T-helper 2 cell treated with Interferon-gamma antibody and Interleukin-4, amounts not matched to agents 5 μg/mL and 100 μg/mL, for 36 hours (primary cell): ENCODE measurements around the gene NBPF14.
"Not testable (repeated sequence)": the region's sequence is repeated elsewhere in the genome, so short reads cannot be mapped to it uniquely, and the experiment has no call there.

Experiments used
- DNase-seq: peaks from one replicate; pipeline ENCODE4 v3.0.0; 2021; ENCODE audit warnings: low spot score
- H3K27ac Mint-ChIP-seq: one replicate; pipeline ENCODE4 v1.8.0; 2021; ENCODE audit warnings: mild to moderate bottlenecking, mixed read lengths
- H3K27me3 Mint-ChIP-seq: one replicate; pipeline ENCODE4 v1.8.0; 2021; ENCODE audit warnings: low read depth, mixed read lengths
- H3K36me3 Mint-ChIP-seq: one replicate; pipeline ENCODE4 v1.8.0; 2021; ENCODE audit warnings: low read depth, mixed read lengths
- H3K4me1 Mint-ChIP-seq: one replicate; pipeline ENCODE4 v1.8.0; 2021; ENCODE audit warnings: low read depth, mixed read lengths
- H3K4me3 Mint-ChIP-seq: one replicate; pipeline ENCODE4 v1.8.0; 2022; ENCODE audit warnings: mild to moderate bottlenecking, moderate library complexity, mixed read lengths
- H3K9me3 Mint-ChIP-seq: one replicate; pipeline ENCODE4 v1.8.0; 2021; ENCODE audit warnings: mixed read lengths

Gene NBPF14

DNA sequence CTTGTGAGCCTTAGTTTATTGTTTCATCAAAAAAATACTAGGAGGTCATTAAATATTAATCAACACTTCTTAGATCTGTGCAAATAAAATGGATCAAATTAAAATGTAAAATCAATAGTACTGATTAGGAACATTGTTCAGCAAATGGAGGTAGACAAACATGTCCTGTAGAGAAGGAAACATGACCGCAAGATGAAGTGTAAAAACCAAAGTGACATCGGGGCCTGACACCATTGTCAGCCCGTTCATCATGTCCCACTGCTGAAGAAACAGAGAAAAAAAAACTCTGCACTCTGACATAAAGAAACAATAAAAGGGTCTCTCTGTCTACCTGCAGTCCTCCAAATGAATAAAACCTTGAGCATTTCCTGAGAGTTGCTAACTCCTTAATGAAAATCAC is 81.5 kb downstream of the NBPF14 start:
- H3K4me3 Mint-ChIP-seq, H3K27me3 Mint-ChIP-seq, H3K9me3 Mint-ChIP-seq, H3K27ac Mint-ChIP-seq, H3K36me3 Mint-ChIP-seq, DNase-seq: not testable (repeated sequence)
- H3K4me1 Mint-ChIP-seq: peaks cover 13% of the 10 kb centered on the region

GRCh38 chr1:148512571-148513184 is 83.1 kb downstream of the NBPF14 start:
- H3K27me3 Mint-ChIP-seq, H3K36me3 Mint-ChIP-seq, H3K4me3 Mint-ChIP-seq, H3K27ac Mint-ChIP-seq, H3K9me3 Mint-ChIP-seq: not testable (repeated sequence)
- peak; percentile 28 for DNase-seq
- H3K4me1 Mint-ChIP-seq: peaks cover 10% of the 10 kb centered on the region

GRCh38 chr1:148493933-148494332 is 101.9 kb downstream of the NBPF14 start:
- not testable (repeated sequence) for H3K36me3 Mint-ChIP-seq, H3K4me1 Mint-ChIP-seq, H3K4me3 Mint-ChIP-seq, H3K27me3 Mint-ChIP-seq, H3K27ac Mint-ChIP-seq, H3K9me3 Mint-ChIP-seq, DNase-seq

GRCh38 chr1:148483029-148483428 is 112.8 kb downstream of the NBPF14 start, which contains the start of gene PPIAL4G:
Gene PPIAL4G, minus strand, starts transcription at chr1:148483302. Its CDS starts 50 bp downstream, at chr1:148483252.
- H3K4me3 Mint-ChIP-seq, H3K4me1 Mint-ChIP-seq, H3K36me3 Mint-ChIP-seq, H3K27ac Mint-ChIP-seq, H3K9me3 Mint-ChIP-seq, H3K27me3 Mint-ChIP-seq, DNase-seq: not testable (repeated sequence)
